SK-N-MC (cell line): Measurements from ENCODE around the gene TREML4.
A peak's percentile ranks its signal among the peaks of the same experiment; 100 is the strongest.

Source experiments
- DNase-seq: peaks from one replicate; pipeline ENCODE4 v3.0.0-alpha.2; 2011; ENCODE audit warnings: low read depth, low spot score
- H3K27ac ChIP-seq: fragments of 200-600 bp; sonication (generic); 2 replicates; pipeline ENCODE4 v1.5.1; 2016; ENCODE audit warnings: mixed run types
- H3K36me3 ChIP-seq: fragments of 200-600 bp; sonication (generic); 2 replicates; pipeline ENCODE4 v1.6.1; 2017; ENCODE audit warnings: antibody characterized with exemption, low read length, mixed read lengths; ENCODE audit not compliant: insufficient read depth
- H3K4me3 ChIP-seq: fragments of 200-600 bp; sonication (generic); 2 replicates; pipeline ENCODE4 v1.5.1; 2016
- H3K9ac ChIP-seq: fragments of 200-600 bp; sonication (generic); 2 replicates; pipeline ENCODE4 v1.8.0; 2017; ENCODE audit warnings: mixed run types, mixed read lengths; ENCODE audit not compliant: insufficient read length
- H3K9me3 ChIP-seq: fragments of 200-600 bp; sonication (generic); 2 replicates; pipeline ENCODE4 v1.6.1; 2017; ENCODE audit warnings: low read depth, mild to moderate bottlenecking, antibody characterized with exemption, low read length, moderate library complexity, mixed read lengths
- EZH2 ChIP-seq: fragments of 200-600 bp; sonication (generic); IDR thresholded peaks from one replicate; pipeline ENCODE4 v1.6.1; 2017; ENCODE audit warnings: antibody characterized with exemption
- FOXP2 ChIP-seq: optimal IDR thresholded peaks from 2 replicates; pipeline ENCODE3; 2011; ENCODE audit warnings: mild to moderate bottlenecking, moderate library complexity; ENCODE audit not compliant: insufficient read depth; ENCODE audit errors: extremely low read length, control extremely low read depth
- POLR2AphosphoS5 ChIP-seq: IDR thresholded peaks from 2 replicates; pipeline ENCODE4 v1.6.1; 2012; ENCODE audit warnings: mild to moderate bottlenecking, low read depth, low read length, borderline replicate concordance

The TREML4 gene

DNA sequence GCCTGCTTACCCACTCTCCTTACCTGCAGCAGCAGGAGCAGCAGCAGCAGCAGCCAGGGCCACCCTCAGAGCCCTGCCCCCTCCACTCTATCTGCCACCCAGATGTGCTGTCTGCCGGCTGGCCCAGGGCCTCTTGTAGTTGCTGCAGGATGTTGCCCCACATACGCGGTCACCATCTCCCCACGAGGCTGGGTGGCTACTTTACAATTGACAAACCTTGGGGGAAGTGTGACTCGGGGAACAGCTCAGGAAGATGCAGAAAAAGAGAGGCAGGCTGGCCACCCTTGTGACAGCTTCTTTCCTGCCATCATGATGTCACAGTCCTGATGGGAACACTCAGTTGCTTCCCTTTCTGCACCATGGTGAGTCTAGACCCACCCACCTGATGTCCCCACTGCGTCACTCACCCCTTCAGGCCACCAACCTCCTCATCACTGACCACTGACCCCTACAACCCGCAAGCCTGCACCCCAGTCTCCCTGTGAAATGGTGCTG, 43.8 kb downstream of the TREML4 start:
- H3K36me3 ChIP-seq, result no peaks in the 10 kb centered on the region
- H3K4me3 ChIP-seq, result no peak overlapping the region
- no peak for TF ChIP-seq EZH2
- no peak overlapping the region for H3K27ac ChIP-seq
- H3K9me3 ChIP-seq, result no peaks in the 10 kb centered on the region
- DNase-seq, result no peak
- no peak overlapping the region for H3K9ac ChIP-seq

DNA sequence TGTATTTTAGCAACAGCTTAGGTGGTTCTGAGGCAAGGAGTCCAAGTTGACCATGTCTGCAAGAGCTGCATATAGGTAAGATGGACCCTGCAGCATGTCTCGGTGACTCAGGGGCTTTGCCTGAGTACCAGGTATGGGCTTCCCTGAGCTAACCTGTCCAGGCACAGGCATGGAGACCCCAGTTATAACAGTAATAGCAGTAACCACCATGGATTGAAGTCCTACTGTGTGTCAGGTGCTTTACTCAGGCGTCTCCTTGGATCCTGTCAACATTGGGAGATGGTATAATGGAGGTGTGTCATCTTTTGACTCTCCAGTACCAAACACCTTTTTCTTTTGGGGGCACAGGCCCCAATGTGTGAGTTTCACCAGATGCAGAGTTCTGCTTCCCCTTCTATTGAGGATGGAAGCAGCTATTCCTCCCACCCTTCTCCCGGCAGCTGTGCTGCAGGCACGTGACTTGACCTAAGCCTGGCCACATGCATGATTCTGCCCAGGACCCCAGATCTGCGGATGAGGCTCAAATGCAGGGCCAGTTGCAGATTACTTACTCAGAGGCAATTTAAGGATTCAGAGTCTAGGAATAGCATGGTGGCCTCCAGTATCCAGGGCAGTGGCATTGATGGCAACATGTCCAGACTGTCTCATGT, 44.6 kb downstream of the TREML4 start:
- Histone ChIP-seq H3K4me3 (no peak overlapping the region), H3K27ac (no peak overlapping the region), H3K36me3 (no peaks in the 10 kb centered on the region), H3K9ac (no peak overlapping the region), H3K9me3 (no peaks in the 10 kb centered on the region)
- TF ChIP-seq FOXP2 (no peak), POLR2AphosphoS5 (no peak), EZH2 (no peak)
- no peak for DNase-seq

GRCh38 chr6:41273714-41274113, 45.6 kb downstream of the TREML4 start:
- no peaks in the 10 kb centered on the region for H3K9me3 ChIP-seq
- H3K27ac ChIP-seq, result no peak overlapping the region
- no peak overlapping the region for H3K9ac ChIP-seq
- no peak overlapping the region for H3K4me3 ChIP-seq
- no peaks in the 10 kb centered on the region for H3K36me3 ChIP-seq
- DNase-seq, result no peak
- no peak for TF ChIP-seq POLR2AphosphoS5
- TF ChIP-seq EZH2, result no peak
- no peak for TF ChIP-seq FOXP2

DNA sequence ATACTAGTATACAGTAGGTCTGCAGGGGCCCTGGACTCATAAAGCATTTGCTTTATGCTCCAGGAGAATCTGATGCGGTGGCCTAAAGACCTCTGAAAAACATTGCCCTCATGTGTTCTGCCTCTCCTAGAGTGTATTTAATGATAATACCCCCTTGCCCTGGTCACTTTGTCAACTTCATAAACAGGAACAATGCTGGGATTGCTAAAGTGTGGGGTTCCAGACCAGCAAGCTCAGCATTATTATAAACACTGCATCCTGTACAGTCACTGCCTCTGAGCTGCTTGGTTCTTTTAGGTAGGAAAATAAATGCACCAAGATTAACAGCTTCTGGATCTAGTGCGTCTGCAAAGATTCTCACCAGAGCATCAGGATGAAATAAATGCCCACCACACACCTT, 46.1 kb downstream of the TREML4 start:
- H3K36me3 ChIP-seq, result no peaks in the 10 kb centered on the region
- H3K27ac ChIP-seq, result no peak overlapping the region
- no peak overlapping the region for H3K4me3 ChIP-seq
- TF ChIP-seq POLR2AphosphoS5 (no peak), FOXP2 (no peak), EZH2 (no peak)
- no peak overlapping the region for H3K9ac ChIP-seq
- H3K9me3 ChIP-seq, result no peaks in the 10 kb centered on the region
- no peak for DNase-seq

DNA sequence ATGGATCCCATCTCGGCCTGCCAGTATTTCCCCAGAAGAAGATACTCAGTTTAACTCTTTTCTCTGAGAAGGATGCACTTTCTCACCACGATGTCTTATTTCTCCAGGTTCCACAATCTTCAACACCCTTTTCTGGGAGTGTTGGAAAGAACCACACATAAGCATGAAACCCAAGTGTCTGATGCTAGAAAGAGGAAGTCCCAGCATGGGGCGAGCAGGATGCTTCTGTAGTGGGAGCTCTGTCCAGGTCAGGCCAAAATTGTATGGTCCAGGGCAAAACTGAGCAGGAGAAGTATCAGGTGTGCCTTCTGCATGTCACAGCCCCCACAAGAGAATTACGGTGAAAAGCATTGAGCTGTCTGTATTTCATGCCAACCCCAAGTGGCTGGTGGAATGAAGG, 47.3 kb downstream of the TREML4 start:
- Histone ChIP-seq H3K4me3 (no peak overlapping the region), H3K36me3 (no peaks in the 10 kb centered on the region), H3K9ac (no peak overlapping the region), H3K9me3 (no peaks in the 10 kb centered on the region), H3K27ac (no peak overlapping the region)
- no peak for DNase-seq
- TF ChIP-seq EZH2, result no peak
- no peak for TF ChIP-seq POLR2AphosphoS5
- TF ChIP-seq FOXP2, result no peak

GRCh38 chr6:41277605-41278004, 49.5 kb downstream of the TREML4 start:
- H3K9ac ChIP-seq, result no peak overlapping the region
- no peak overlapping the region for H3K4me3 ChIP-seq
- no peak overlapping the region for H3K27ac ChIP-seq
- no peaks in the 10 kb centered on the region for H3K9me3 ChIP-seq
- TF ChIP-seq FOXP2 (no peak), EZH2 (no peak), POLR2AphosphoS5 (no peak)
- DNase-seq, result no peak
- H3K36me3 ChIP-seq, result no peaks in the 10 kb centered on the region

- no peak overlapping the region for H3K9ac ChIP-seq
- H3K4me3 ChIP-seq, result no peak overlapping the region
- peak; percentile 34; the same call in 1 of the 2 replicates for TF ChIP-seq POLR2AphosphoS5
- TF ChIP-seq FOXP2, result no peak
- no peaks in the 10 kb centered on the region for H3K9me3 ChIP-seq
- no peaks in the 10 kb centered on the region for H3K36me3 ChIP-seq
- DNase-seq, result no peak
- H3K27ac ChIP-seq, result no peak overlapping the region
Measured at GRCh38 chr6:41278699-41279405, 50.7 kb downstream of the TREML4 start.

DNA sequence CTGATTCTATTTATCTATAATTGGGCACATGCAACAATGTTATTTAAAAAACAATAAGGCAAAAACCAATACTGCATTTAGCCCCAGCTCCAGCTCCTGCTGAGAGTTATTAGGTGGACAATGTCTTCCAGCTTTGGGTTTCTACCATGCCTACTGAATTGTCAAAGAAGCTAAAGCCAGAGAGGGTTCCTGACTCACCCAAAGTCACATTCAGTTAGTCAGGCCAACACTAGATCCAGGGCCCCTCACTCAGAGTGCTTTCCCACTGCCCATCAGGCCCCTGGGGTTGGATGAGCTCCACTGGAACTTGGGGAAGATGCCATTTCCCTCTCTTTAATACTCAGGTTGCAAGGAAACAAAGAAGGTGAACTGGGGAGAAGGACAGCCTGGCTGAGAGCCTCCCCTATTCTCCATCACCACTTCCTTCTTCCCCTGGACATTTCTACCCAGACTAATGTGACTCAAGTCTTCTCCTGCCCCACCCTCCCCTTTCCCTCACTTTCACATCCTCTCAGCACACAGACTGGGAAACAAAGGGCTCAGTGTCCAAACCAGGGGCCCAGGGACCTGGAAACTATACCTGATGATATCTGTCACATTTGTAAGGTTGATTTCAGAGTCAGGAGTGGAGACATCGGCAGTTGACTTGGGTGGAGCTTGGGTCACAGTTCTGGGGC, 52.4 kb downstream of the TREML4 start:
- no peaks in the 10 kb centered on the region for H3K9me3 ChIP-seq
- no peak overlapping the region for H3K9ac ChIP-seq
- no peak overlapping the region for H3K27ac ChIP-seq
- TF ChIP-seq FOXP2 (no peak), EZH2 (no peak), POLR2AphosphoS5 (no peak)
- no peak for DNase-seq
- H3K36me3 ChIP-seq, result no peaks in the 10 kb centered on the region
- H3K4me3 ChIP-seq, result no peak overlapping the region
